Astrocyte (in vitro differentiated cells and primary cell): ENCODE results near the gene WDR89. TPM values are rescaled to one million over a fixed set of nuclear protein-coding genes. Genes with fewer than 3 reads are reported as not detected.

Experiments used
- DNase-seq: peaks from one replicate; pipeline ENCODE4 v3.0.0-alpha.2; 2010; ENCODE audit warnings: low read depth
- FAIRE-seq: peaks from 2 replicates; lab custom pipeline; 2011; peaks lifted over from hg19 to GRCh38; lab: Jason Lieb, UNC
- H2AFZ ChIP-seq: 2 replicates; pipeline ENCODE4 v1.6.0; 2012; ENCODE audit warnings: low read depth, low read length, inconsistent platforms
- H3K27ac ChIP-seq: 2 replicates; pipeline ENCODE4 v1.5.1; 2011; ENCODE audit warnings: low read depth, low read length, inconsistent platforms
- H3K27me3 ChIP-seq: 2 replicates; pipeline ENCODE4 v1.6.0; 2011; ENCODE audit warnings: low read length, inconsistent platforms; ENCODE audit not compliant: insufficient read depth
- H3K36me3 ChIP-seq: 2 replicates; pipeline ENCODE4 v1.5.1; 2011; ENCODE audit warnings: low read length, inconsistent platforms; ENCODE audit not compliant: insufficient read depth
- H3K4me1 ChIP-seq: 2 replicates; pipeline ENCODE4 v1.5.1; 2011; ENCODE audit warnings: low read length, inconsistent platforms; ENCODE audit not compliant: insufficient read depth
- H3K4me2 ChIP-seq: 2 replicates; pipeline ENCODE4 v1.6.0; 2012; ENCODE audit warnings: low read length, inconsistent platforms
- H3K4me3 ChIP-seq: 2 replicates; pipeline ENCODE4 v1.5.1; 2011; ENCODE audit warnings: low read depth, mild to moderate bottlenecking, low read length, inconsistent platforms; ENCODE audit not compliant: insufficient read depth
- H3K79me2 ChIP-seq: 2 replicates; pipeline ENCODE4 v1.6.0; 2012; ENCODE audit warnings: mild to moderate bottlenecking, low read length, inconsistent platforms; ENCODE audit not compliant: insufficient read depth
- H3K9ac ChIP-seq: 2 replicates; pipeline ENCODE4 v1.6.0; 2012; ENCODE audit warnings: mild to moderate bottlenecking, low read length, inconsistent platforms
- H3K9me3 ChIP-seq: 2 replicates; pipeline ENCODE4 v1.5.1; 2012; ENCODE audit warnings: low read depth, mild to moderate bottlenecking, low read length, inconsistent platforms; ENCODE audit not compliant: insufficient read depth
- H4K20me1 ChIP-seq: 2 replicates; pipeline ENCODE4 v1.6.0; 2012; ENCODE audit warnings: low read length, inconsistent platforms; ENCODE audit not compliant: insufficient read depth
- H3K27ac Mint-ChIP-seq: one replicate; pipeline ENCODE4 v1.8.0; 2021; ENCODE audit warnings: mild to moderate bottlenecking, mixed read lengths; ENCODE audit not compliant: unreplicated experiment
- H3K27me3 Mint-ChIP-seq: one replicate; pipeline ENCODE4 v1.8.0; 2021; ENCODE audit warnings: low read depth, mixed read lengths; ENCODE audit not compliant: unreplicated experiment
- H3K36me3 Mint-ChIP-seq: one replicate; pipeline ENCODE4 v1.8.0; 2021; ENCODE audit warnings: low read depth, mixed read lengths; ENCODE audit not compliant: unreplicated experiment
- H3K4me1 Mint-ChIP-seq: one replicate; pipeline ENCODE4 v1.8.0; 2021; ENCODE audit warnings: low read depth, mixed read lengths; ENCODE audit not compliant: unreplicated experiment
- H3K4me3 Mint-ChIP-seq: one replicate; pipeline ENCODE4 v1.8.0; 2021; ENCODE audit warnings: mild to moderate bottlenecking, moderate library complexity, mixed read lengths; ENCODE audit not compliant: unreplicated experiment
- H3K9me3 Mint-ChIP-seq: one replicate; pipeline ENCODE4 v1.8.0; 2021; ENCODE audit warnings: mild to moderate bottlenecking, mixed read lengths; ENCODE audit not compliant: unreplicated experiment
- EZH2 ChIP-seq: IDR thresholded peaks from 2 replicates; pipeline ENCODE4 v1.6.1; 2012; ENCODE audit warnings: mild to moderate bottlenecking, low read length, inconsistent platforms; ENCODE audit not compliant: insufficient read depth
- total RNA-seq: library from RNA; stranded (reverse); gene quantifications from 2 replicates; pipeline ENCODE4 v1.2.1, GENCODE V29; 2021
- TF ChIP-seq, protein P1 (sequence below): IDR thresholded peaks from 2 replicates; pipeline ENCODE4 v1.5.1; 2011; ENCODE audit warnings: low read depth, mild to moderate bottlenecking, inconsistent platforms, low read length, moderate library complexity; ENCODE audit not compliant: insufficient read depth

Gene WDR89
- total RNA-seq, 1 donor from 2014 or later = 15.0 TPM

DNA sequence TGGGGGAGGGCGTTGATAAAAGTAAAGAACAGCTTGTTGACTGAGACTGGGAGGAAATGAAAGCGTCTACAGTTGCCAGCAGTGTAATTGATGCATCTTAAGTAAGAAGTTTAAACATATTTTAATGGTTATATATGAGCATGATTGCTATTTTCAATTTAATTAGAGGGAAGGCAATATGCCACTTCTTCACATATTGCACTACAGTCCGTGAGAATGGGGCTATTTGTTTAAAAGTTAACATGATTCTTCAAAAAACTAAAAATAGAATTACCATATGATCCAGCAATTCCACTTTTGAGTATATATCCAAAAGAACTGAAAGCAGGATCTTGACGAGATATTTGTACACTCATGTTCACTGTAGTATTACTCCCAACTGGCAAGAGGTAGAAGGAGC is 60.2 kb downstream of the WDR89 start:
- H3K27ac ChIP-seq = no peak overlapping the region
- FAIRE-seq = no peak
- no peak overlapping the region for H3K4me3 ChIP-seq
- H3K79me2 ChIP-seq = no peaks in the 10 kb centered on the region
- TF ChIP-seq, protein P1, sequence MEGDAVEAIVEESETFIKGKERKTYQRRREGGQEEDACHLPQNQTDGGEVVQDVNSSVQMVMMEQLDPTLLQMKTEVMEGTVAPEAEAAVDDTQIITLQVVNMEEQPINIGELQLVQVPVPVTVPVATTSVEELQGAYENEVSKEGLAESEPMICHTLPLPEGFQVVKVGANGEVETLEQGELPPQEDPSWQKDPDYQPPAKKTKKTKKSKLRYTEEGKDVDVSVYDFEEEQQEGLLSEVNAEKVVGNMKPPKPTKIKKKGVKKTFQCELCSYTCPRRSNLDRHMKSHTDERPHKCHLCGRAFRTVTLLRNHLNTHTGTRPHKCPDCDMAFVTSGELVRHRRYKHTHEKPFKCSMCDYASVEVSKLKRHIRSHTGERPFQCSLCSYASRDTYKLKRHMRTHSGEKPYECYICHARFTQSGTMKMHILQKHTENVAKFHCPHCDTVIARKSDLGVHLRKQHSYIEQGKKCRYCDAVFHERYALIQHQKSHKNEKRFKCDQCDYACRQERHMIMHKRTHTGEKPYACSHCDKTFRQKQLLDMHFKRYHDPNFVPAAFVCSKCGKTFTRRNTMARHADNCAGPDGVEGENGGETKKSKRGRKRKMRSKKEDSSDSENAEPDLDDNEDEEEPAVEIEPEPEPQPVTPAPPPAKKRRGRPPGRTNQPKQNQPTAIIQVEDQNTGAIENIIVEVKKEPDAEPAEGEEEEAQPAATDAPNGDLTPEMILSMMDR = no peak
- no peak for TF ChIP-seq EZH2
- Mint-ChIP-seq H3K27ac (no peak overlapping the region), H3K4me3 (no peak overlapping the region), H3K4me1 (no peaks in the 10 kb centered on the region), H3K27me3 (no peaks in the 10 kb centered on the region), H3K9me3 (no peaks in the 10 kb centered on the region), H3K36me3 (no peaks in the 10 kb centered on the region)
- H3K4me1 ChIP-seq = no peaks in the 10 kb centered on the region
- no peaks in the 10 kb centered on the region for H3K36me3 ChIP-seq
- no peak for DNase-seq
- H3K9ac ChIP-seq = no peak overlapping the region
- no peaks in the 10 kb centered on the region for H3K9me3 ChIP-seq
- H3K27me3 ChIP-seq = no peaks in the 10 kb centered on the region
- H4K20me1 ChIP-seq = no peaks in the 10 kb centered on the region
- H3K4me2 ChIP-seq = no peak overlapping the region
- no peak overlapping the region for H2AFZ ChIP-seq

DNA sequence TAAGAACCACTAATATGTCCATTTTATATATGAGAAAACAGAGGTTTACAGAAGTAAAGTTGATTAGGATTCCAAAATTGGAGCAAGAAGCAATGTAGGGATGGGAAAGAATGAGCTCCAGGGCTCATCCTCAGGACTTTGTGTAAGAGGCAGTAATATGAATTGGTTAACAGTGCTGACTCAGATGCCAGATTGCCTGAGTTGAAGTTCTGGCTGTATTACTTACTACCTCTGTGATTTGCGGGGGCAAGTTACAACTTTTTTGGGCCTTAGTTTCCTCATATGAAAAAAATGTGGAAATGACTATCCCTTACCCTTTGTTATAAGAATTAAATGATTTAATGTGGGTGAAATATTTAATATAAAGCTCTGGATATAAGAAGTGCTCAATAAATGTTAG is 63.4 kb downstream of the WDR89 start:
- no peak for FAIRE-seq
- no peaks in the 10 kb centered on the region for H3K79me2 ChIP-seq

DNA sequence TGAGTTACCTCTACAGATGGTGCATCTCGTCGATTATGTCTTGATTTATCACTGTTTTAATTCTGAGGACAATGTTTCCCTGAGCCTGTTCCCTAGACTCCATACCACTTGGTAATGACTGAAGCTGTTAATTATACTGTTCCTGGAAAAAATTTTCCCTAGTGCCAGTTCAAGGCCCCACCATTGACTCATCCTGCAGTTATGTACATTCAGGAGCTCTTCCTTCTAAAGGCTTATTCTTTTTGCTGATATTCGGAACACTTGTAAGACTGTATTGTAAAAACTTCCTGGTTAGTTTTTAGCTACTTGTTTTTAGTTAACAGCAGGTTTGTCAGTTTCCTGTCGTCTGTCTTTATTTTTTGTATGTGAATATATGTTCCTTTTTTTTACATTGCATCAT is 68.1 kb downstream of the WDR89 start:
- no peak for TF ChIP-seq EZH2
- TF ChIP-seq, protein P1 = no peak
- no peaks in the 10 kb centered on the region for H3K27me3 Mint-ChIP-seq
- Histone ChIP-seq H3K9me3 (no peaks in the 10 kb centered on the region), H2AFZ (no peak overlapping the region), H3K4me1 (no peaks in the 10 kb centered on the region), H3K36me3 (no peaks in the 10 kb centered on the region), H3K27me3 (no peaks in the 10 kb centered on the region), H3K4me3 (no peak overlapping the region), H3K4me2 (no peak overlapping the region), H3K9ac (no peak overlapping the region), H4K20me1 (no peaks in the 10 kb centered on the region), H3K27ac (no peak overlapping the region), H3K79me2 (no peaks in the 10 kb centered on the region)
- DNase-seq = peak; percentile 33
- no peaks in the 10 kb centered on the region for H3K36me3 Mint-ChIP-seq
- no peak overlapping the region for H3K4me3 Mint-ChIP-seq
- no peaks in the 10 kb centered on the region for H3K9me3 Mint-ChIP-seq
- H3K27ac Mint-ChIP-seq = no peak overlapping the region
- peak; percentile 20 for FAIRE-seq
- H3K4me1 Mint-ChIP-seq = peaks cover 9% of the 10 kb centered on the region

More for the DNA sequence above, 63.4 kb downstream of the WDR89 start:
- DNase-seq = no peak
- no peaks in the 10 kb centered on the region for H3K36me3 Mint-ChIP-seq
- H3K4me1 Mint-ChIP-seq = peaks cover 5% of the 10 kb centered on the region
- Histone ChIP-seq H4K20me1 (no peaks in the 10 kb centered on the region), H3K9ac (no peak overlapping the region), H3K27ac (no peak overlapping the region), H3K36me3 (no peaks in the 10 kb centered on the region), H2AFZ (no peak overlapping the region), H3K4me3 (no peak overlapping the region), H3K9me3 (no peaks in the 10 kb centered on the region), H3K4me1 (no peaks in the 10 kb centered on the region), H3K4me2 (no peak overlapping the region), H3K27me3 (no peaks in the 10 kb centered on the region)
- TF ChIP-seq EZH2 = no peak
- TF ChIP-seq, protein P1 = no peak
- H3K4me3 Mint-ChIP-seq = no peak overlapping the region
- H3K27ac Mint-ChIP-seq = no peak overlapping the region
- H3K27me3 Mint-ChIP-seq = no peaks in the 10 kb centered on the region
- no peaks in the 10 kb centered on the region for H3K9me3 Mint-ChIP-seq
